ENCODE measurements around the gene RNF14.
"Not testable (repeated sequence)": the region's sequence is repeated elsewhere in the genome, so short reads cannot be mapped to it uniquely, and the experiment has no call there.

Gene RNF14

DNA sequence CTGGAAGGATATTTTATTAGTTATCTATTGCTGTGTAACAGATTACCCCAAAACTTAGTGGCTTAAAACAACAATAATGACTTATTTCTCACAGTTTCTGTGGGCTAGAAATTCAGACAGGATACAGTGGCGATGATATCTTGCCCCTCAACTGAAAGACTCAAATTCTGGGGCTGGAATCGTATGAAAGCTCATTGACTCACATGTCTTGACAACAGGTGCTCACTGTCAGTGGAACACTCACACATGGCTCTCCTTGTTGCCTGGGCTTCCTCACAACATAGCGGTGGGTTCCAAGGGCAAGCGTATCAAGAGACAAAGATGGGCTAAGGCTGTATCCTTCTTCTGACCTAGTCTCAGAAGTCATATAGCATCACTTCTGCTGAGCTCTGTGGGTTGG is 47.7 kb downstream of the RNF14 start:
- no peak for DNase-seq

DNA sequence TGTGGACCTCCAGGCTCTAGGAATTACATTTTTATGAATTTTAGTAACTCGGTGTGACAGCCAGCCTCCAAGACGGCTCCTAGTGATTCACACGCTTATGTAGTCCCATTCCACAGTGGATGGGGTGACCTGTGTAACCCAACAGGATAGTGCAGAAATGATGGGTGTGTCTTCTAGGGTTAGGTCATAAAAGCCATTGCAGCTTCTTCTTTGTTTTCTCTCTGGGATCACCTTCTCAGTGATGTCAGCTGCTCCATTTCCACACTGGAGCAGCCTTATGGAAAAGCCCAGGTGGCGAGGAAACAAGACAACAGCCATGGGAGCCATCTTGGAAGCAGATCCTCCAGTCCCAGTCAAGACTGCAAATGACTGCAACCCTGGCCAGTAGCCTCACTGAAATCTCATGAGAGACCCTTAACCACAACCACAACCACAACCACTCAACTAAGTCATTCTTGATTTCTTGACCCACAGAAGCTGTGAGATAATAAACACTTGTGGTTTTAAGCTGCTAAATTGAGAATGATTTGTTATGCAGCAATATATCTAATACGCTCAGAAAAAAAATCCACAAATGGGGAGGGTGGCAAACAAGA is 49.0 kb downstream of the RNF14 start:
- no peak for DNase-seq

DNA sequence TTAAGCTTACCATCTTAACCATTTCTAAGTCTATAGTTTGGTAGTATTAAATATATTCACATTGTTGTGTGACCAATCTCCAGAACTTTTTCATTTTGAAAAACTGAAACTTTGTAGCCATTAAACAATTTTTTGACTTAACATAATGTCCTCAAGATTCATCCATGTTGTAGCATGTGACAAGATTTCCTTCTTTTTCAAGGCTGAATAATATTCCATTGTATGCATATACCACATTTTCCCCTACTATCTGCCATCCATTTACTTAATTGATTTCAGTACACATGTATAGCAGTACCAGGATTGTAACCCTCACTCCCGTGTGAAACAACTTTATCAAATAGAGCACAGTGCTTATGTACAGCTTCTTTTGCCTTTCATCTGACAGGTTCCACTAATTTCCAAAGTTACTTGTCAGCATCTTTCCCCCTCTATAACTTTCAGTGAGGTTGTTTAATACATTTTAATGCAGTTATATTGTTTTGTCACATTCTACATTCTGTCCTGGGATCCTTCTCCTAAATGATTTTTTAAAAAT is 51.3 kb downstream of the RNF14 start:
- no peak for DNase-seq

DNA sequence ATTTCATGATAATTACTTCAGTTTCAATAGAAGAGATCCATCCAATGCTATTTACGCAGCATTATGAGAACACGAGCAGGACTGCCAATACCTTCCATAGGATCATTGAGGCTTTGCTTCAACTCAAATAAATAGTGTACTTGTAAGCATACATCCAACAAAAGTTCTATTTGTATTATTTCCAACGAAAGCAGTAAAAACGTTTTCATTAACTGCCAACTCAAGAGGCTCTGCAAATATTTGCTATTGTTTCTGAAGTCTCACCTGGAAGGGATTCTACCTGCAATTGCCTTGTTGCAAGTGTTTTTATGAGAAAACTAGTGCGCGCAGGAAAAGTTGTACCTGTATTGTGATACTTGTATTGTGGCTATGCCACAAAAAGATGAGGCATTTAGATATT is 54.9 kb downstream of the RNF14 start:
- no peak for DNase-seq

DNA sequence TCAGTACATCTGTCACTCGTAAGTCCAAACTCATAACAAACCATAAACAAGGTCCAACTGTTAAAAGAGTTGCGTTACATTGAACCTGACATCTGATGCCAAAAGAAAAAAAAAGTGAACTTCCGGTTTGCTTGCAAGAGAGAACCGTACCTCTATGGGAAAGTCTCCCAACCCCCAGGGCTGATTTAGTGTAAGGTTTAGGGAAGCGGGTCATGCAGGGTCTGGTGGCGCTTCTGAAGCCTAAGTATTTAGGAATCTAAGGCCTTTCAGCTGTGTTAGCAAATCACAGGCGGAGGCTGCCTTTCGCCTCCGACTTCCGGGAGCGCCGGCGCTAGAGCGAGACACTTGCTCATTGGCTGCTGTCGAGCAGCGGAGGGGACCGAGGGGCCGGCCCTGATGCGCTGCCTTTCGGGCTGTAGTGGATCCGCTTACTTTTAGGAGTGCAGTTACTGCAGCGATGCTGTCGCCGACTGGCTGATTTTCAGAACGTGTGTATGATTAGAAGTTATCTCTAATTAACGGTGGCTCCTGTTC is 55.9 kb downstream of the RNF14 start:
- DNase-seq: no peak

DNA sequence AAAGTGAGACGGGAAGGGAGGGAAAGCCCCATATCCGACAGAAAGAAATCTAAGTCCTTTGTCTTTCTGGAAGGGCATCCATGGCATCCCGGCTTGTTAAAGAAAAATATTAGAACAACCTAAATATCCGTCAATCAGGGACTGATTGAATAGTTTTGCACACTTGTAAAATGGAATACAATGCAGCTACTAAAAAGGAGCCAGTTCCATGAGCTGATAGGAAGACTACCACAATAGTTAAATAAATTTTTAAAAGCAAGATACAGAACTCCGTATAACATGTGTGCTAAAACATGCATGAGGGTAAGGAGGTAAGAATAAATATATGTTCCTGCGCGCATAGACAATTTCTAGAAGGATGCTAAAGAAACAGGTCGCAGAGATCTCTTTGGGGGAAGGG is 56.7 kb downstream of the RNF14 start:
- DNase-seq: no peak

DNA sequence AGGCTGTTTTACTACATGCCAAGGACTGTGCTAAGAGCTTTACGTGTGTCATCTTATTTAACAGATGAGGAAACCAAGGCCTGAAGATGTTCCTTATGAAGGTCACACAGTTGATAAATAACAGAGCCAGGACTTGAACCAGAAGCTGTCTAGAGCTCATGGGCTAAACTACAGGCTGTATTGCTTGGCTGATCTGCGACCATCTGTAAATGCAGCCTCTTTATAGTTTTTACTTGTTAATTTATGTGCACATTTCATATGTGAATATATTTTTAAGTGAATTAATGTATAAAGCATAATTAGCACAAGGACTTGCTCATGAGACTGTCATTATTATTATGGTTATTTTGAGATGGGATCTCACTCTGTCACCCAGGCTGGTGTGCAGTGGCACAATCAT is 63.2 kb downstream of the RNF14 start:
- DNase-seq: no peak

DNA sequence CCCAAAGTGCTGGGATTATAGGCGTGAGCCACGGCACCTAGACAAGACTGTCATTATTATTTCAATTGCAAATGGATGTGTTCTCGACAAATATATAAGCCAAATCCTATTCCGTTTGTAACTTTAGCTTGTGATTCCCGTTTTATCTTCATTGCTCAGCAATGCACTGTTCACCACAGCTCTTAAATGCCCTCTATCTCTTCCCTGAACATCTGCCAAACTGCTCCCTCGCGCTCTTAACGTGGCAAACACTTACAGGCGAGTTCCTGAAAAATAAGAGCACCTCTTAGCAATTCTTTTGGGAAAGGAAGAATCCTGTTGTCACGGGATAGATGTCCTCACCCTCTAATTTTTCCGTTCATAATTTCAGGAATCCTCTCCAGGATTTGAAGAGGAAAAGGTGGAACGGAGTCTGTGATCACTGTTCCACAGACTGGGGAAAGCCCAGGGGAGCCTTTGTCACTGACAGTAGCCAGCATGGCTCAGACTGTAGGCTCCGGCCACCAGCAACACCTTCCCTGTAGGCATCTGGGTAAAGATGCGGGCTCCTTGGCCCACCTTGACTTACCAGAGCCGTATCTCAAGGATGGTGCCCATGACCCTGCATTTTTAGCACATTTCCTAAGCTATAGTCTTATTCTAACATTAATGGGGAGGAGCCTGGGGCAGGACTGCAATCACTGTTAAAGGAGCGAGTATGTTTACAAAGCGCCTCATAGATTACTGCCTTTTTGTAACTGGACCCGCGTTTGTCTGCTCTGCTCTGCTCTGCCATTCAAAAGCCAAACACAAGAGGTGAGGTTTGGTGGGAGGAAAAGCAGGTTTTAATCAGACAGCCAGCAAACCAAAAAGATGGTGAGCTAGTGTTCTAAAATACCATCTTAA is 64.1 kb downstream of the RNF14 start:
- no peak for DNase-seq

DNA sequence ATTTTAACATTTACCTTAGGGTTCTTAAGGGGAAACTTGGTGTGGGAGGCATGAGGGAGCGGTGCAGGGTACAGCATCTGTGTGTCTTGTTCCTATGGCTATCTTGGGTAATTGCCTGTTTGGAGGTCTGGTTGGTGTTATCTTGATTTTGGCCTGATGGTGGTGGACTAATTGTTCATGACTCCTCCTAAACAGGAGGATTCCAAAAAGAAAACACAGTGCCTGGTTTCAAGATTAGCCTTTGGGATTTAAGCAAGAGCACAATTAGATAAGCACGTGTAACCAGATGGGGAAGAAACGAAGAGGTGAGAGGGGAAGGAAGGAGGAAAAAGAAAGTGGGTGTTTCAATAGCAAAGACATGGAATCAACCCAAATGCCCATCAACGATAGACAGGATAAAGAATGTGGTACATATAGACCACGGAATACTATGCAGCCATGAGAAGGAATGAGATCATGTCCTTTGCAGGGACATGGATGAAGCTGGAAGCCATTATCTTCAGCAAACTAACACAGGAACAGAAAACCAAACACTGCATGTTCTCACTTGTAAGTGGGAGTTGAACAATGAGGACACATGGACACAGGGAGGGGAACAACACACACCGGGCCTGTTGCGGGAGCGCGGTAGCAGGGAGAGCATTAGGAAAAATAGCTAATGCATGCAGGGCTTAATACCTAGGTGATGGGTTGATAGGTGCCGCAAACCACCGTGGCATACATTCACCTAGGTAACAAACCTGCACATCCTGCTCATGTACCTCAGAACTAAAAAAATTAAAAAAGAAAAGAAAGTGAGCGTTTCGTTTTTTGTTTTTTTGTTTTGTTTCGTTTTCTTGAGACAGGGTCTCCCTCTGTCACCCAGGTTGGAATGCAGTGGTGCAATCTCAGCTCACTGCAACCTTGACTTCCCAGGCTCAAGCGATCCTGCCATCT is 65.0 kb downstream of the RNF14 start:
- not testable (repeated sequence) for DNase-seq

DNA sequence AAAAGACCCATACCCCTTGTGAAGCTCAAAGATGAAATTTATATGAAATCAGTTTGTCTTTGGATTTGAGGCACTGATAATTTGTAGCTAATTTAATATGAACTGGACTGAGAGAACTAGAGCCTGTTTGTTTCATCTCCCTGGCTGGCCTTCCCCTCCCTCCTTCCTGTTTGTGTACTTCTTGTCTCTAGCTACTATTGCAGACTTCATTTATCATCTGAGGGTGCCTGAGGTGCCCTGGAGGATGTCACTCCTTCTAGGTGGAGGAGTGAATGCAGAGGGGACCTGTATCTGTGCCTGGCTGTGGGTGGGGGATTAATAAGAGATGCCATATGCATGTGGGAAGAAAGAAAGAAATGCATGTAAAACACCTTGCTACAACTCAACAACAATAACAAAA is 66.1 kb downstream of the RNF14 start:
- DNase-seq: no peak

DNA sequence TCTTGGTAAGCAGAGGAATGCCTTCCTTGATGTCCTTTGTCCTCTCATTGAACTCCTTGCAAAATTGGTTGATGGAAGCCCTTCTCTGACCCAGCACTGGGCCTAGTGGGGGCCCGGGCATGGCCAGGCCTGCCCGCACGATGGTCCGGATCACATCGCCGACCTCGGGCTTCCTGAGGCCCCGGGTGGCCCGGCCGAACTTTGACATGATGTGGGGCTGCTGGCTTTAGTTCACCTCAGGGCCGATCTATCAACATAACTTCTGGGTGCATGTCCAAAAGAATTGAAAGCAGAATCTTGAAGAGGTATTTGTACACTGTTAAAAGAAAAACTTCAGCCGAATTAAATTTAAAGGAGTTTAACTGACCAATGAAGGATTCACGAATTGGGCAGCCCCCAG is 68.0 kb downstream of the RNF14 start:
- DNase-seq: no peak

DNA sequence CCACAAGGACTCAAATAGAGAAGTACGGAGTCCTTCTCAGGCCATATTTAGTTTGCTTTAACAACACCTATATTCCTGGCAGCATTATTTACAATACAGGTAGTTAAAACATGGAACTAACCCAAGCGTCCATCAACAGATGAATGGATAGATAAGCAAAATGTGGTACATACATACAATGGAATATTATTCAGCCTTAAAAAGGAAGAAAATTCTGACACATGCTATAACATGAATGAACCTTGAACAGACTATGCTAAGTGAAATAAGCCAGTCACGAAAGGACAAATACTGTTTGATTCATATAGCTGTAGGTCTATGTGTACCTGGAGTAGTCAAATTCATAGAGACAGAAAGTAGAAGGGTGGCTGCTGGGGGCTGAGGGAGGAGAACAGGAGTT is 68.7 kb downstream of the RNF14 start:
- DNase-seq: not testable (repeated sequence)

DNA sequence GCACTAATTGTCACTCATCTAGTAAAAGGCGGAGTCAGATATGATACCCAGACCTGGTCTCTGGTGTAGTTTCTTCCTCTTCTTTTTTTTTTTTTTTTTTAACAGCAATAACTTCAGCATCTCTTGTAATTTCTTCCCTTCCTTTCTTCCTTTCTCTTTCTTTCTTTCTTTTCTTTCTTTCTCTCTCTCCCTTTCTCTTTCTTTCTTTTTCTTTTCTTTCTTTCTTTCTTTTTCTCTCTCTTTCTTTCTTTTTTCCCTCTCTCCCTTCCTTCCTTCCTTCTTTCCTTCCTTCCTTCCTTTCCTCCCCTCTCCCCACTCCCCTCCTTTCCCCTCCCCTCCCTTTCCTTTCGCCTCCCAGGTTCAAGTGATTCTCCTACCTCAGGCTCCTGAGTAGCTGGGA is 69.8 kb downstream of the RNF14 start:
- no peak for DNase-seq

All from NCI-H1417 treated with DMSO at 0.1 percent for 48 hours (cell line).